ENCODE measurements around the gene TNRC6C.

- no peak for TF ChIP-seq POLR2A (IDR thresholded peaks at IDR 0.05)
- no peak for TF ChIP-seq CTCF (IDR thresholded peaks at IDR 0.05 in 4 of 5, conservative IDR thresholded peaks at IDR 0.05 in 1 of 5)
These were observed 189.0 kb downstream of the TNRC6C start for GRCh38 chr17:78147315-78147998.
